MCF 10A (cell line): ENCODE results near the gene SLC22A17. TPM values are rescaled to one million over a fixed set of nuclear protein-coding genes. Genes with fewer than 3 reads are reported as not detected.

ENCODE experiments used
- BruUV-seq: library from RNA; stranded (reverse); fragments of 400-500 nt; replicated peaks from 2 replicates; lab custom pipeline; 2021; lab: Mats Ljungman, UMichigan
- CTCF ChIA-PET: fragments of 300-600 bp; sonication (Branson Sonifier 250); formaldehyde crosslinking; extraction: SDS; loops from one replicate; lab custom pipeline; 2021; ENCODE audit warnings: antibody characterized with exemption, inconsistent platforms; lab: Yijun Ruan, JAX
- POLR2A ChIA-PET: fragments of 300-600, 350-650 bp; sonication (Branson Sonifier 250); formaldehyde crosslinking; extraction: SDS; loops from one replicate; lab custom pipeline; 2020; ENCODE audit warnings: antibody characterized with exemption, inconsistent platforms; lab: Yijun Ruan, JAX
- DNase-seq: peaks from one replicate; pipeline ENCODE4 v3.0.0-alpha.2; 2018; ENCODE audit not compliant: unreplicated experiment
- H3K27ac Mint-ChIP-seq: one replicate; pipeline ENCODE4 v1.8.0; 2022; ENCODE audit warnings: mild to moderate bottlenecking, low read depth, mixed read lengths; ENCODE audit not compliant: unreplicated experiment
- H3K27me3 Mint-ChIP-seq: one replicate; pipeline ENCODE4 v1.8.0; 2022; ENCODE audit warnings: mixed read lengths; ENCODE audit not compliant: insufficient read depth, unreplicated experiment
- H3K36me3 Mint-ChIP-seq: one replicate; pipeline ENCODE4 v1.8.0; 2022; ENCODE audit warnings: mild to moderate bottlenecking, moderate library complexity, mixed read lengths; ENCODE audit not compliant: insufficient read depth, unreplicated experiment
- H3K4me1 Mint-ChIP-seq: one replicate; pipeline ENCODE4 v1.8.0; 2022; ENCODE audit warnings: mixed read lengths; ENCODE audit not compliant: insufficient read depth, unreplicated experiment
- H3K4me3 Mint-ChIP-seq: one replicate; pipeline ENCODE4 v1.8.0; 2022; ENCODE audit warnings: mild to moderate bottlenecking, moderate library complexity, mixed read lengths; ENCODE audit not compliant: unreplicated experiment
- H3K9me3 Mint-ChIP-seq: one replicate; pipeline ENCODE4 v1.8.0; 2022; ENCODE audit warnings: mixed read lengths; ENCODE audit not compliant: unreplicated experiment
- CTCF ChIP-seq: fragments of 200-600 bp; IDR thresholded peaks from one replicate; pipeline ENCODE4 v1.8.0; 2022; ENCODE audit warnings: antibody characterized with exemption, mild to moderate bottlenecking; ENCODE audit not compliant: unreplicated experiment
- intact Hi-C: fragments of 100-400 bp; cut with micrococcal nuclease; formaldehyde crosslinking; loops from 2 replicates; pipeline ENCODE4 v1.14.1; 2022
- total RNA-seq: library from RNA; stranded (reverse); gene quantifications from 2 replicates; pipeline ENCODE4 v1.2.3, GENCODE V29; 2022

Gene SLC22A17
- total RNA-seq, 1 experiment from 2014 or later = not detected

- no peaks in the 10 kb centered on the region for H3K9me3 Mint-ChIP-seq
- H3K4me1 Mint-ChIP-seq = no peaks in the 10 kb centered on the region
- CTCF ChIA-PET = interaction anchor here (0.6 to 2.1 kb wide), 3 partner anchors 17 to 35 kb away, joined by 4 to 8 read pairs (median 6); no protein-coding TSS in a partner anchor
- no peak overlapping the region for H3K4me3 Mint-ChIP-seq
- DNase-seq = no peak
- H3K27me3 Mint-ChIP-seq = peaks cover 33% of the 10 kb centered on the region
- BruUV-seq = no TSS peak
- H3K27ac Mint-ChIP-seq = no peak overlapping the region
- TF ChIP-seq CTCF = no peak
- POLR2A ChIA-PET = no interaction called here
- H3K36me3 Mint-ChIP-seq = no peaks in the 10 kb centered on the region
- intact Hi-C loops = loop anchor here (1.0 kb wide), 1 partner anchor 34 kb away; no protein-coding TSS in a partner anchor
Measured at GRCh38 chr14:23362200-23362599, 9.5 kb upstream of the SLC22A17 start.

DNA sequence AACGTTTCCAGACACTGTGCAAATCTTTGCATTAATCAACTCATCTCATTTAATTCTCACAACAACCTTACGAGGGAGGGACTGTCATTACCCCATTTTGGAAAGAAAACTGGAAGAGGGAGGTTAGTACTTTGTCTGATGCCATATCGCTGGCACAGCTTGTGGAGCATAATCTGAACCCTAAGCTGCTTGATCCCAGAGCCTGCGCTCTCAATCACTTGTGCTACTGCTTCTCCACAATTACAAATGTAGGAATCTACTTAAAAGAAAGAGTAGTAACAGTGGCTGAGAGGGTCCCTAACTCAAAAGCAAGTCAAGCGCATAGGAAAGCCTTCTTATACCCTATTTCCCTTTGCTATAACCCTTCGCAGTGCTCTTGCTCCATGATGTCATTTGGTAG, 9.1 kb upstream of the SLC22A17 start:
- H3K4me3 Mint-ChIP-seq = no peak overlapping the region
- no peak for TF ChIP-seq CTCF
- ChIA-PET CTCF (interaction anchor here (1.3 to 2.1 kb wide), 2 partner anchors 18 to 34 kb away, joined by 6 to 8 read pairs; no protein-coding TSS in a partner anchor), POLR2A (no interaction called here)
- no peaks in the 10 kb centered on the region for H3K36me3 Mint-ChIP-seq
- no peaks in the 10 kb centered on the region for H3K4me1 Mint-ChIP-seq
- no peak overlapping the region for H3K27ac Mint-ChIP-seq
- DNase-seq = no peak
- no peaks in the 10 kb centered on the region for H3K9me3 Mint-ChIP-seq
- intact Hi-C loops = loop anchor here (1.0 kb wide), 1 partner anchor 33 kb away; no protein-coding TSS in a partner anchor
- H3K27me3 Mint-ChIP-seq = peaks cover 28% of the 10 kb centered on the region
- no TSS peak for BruUV-seq

DNA sequence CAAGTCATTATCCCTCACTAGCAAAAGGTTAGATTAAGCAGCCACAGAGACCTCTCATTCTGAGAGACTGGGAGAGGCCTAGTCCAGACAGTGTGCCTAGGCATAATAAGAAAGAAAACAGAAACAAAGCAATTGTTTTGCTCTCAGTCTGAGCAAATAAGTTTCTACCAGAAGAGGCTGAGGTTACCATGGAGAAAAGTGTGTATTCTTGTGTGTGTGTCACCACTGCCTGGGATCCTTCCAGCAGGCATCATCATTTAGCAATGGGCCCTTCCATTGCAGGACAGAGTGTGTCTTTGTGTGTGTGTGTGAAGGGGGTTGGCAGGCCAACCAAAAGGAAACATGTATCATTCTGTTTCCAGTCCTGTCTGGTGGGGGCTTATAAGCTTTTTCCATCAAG, 8.6 kb upstream of the SLC22A17 start:
- no peak for TF ChIP-seq CTCF
- ChIA-PET POLR2A (no interaction called here), CTCF (interaction anchor here (1.3 to 2.1 kb wide), 3 partner anchors 18 to 34 kb away, joined by 6 to 9 read pairs (median 8); no protein-coding TSS in a partner anchor)
- no TSS peak for BruUV-seq
- H3K27ac Mint-ChIP-seq = no peak overlapping the region
- no peaks in the 10 kb centered on the region for H3K4me1 Mint-ChIP-seq
- H3K4me3 Mint-ChIP-seq = no peak overlapping the region
- no peaks in the 10 kb centered on the region for H3K36me3 Mint-ChIP-seq
- DNase-seq = no peak
- intact Hi-C loops = no loop called here
- peaks cover 28% of the 10 kb centered on the region for H3K27me3 Mint-ChIP-seq
- H3K9me3 Mint-ChIP-seq = no peaks in the 10 kb centered on the region

DNA sequence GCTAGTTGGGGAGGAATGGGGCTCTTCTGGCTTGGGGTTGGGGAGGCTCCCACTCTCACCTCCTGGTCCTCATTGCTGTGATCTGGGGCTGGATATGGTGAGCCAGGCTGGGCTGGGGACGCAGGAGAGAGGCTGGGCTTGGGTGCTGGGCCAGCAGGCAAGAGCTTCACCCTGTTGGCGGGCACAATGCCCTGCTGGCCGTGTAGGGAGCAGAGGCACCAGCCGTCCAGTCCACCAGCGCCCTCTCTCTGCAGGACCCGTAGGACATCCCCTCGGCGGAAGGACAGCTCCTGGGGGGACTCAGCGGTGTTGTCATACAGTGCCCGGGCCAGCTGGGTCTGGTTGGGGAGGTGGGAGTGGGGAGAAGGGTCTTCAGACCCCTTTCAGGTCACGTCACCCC, 7.8 kb upstream of the SLC22A17 start:
- intact Hi-C loops = no loop called here
- H3K27me3 Mint-ChIP-seq = peaks cover 33% of the 10 kb centered on the region
- ChIA-PET CTCF (interaction anchor here (0.6 to 1.5 kb wide), 2 partner anchors 9 to 20 kb away, joined by 3 to 9 read pairs; no protein-coding TSS in a partner anchor), POLR2A (no interaction called here)
- no peak overlapping the region for H3K4me3 Mint-ChIP-seq
- no peak for TF ChIP-seq CTCF
- no TSS peak for BruUV-seq
- H3K36me3 Mint-ChIP-seq = no peaks in the 10 kb centered on the region
- no peak overlapping the region for H3K27ac Mint-ChIP-seq
- no peak for DNase-seq
- no peaks in the 10 kb centered on the region for H3K9me3 Mint-ChIP-seq
- no peaks in the 10 kb centered on the region for H3K4me1 Mint-ChIP-seq
